Endothelial cell (in vitro differentiated cells): Measurements from ENCODE around the gene SVIL. TPM values are rescaled to one million over a fixed set of nuclear protein-coding genes. Genes with fewer than 3 reads are reported as not detected.

ENCODE experiments used
- DNase-seq: peaks from one replicate; pipeline ENCODE4 v3.0.0; 2021; ENCODE audit warnings: low spot score
- H3K27ac Mint-ChIP-seq: one replicate; pipeline ENCODE4 v1.8.0; 2021; ENCODE audit warnings: mixed read lengths, inconsistent platforms; ENCODE audit not compliant: unreplicated experiment
- H3K27me3 Mint-ChIP-seq: one replicate; pipeline ENCODE4 v1.8.0; 2021; ENCODE audit warnings: mild to moderate bottlenecking, moderate library complexity, mixed read lengths, inconsistent platforms; ENCODE audit not compliant: unreplicated experiment
- H3K36me3 Mint-ChIP-seq: one replicate; pipeline ENCODE4 v1.8.0; 2021; ENCODE audit warnings: mild to moderate bottlenecking, low read depth, mixed read lengths, inconsistent platforms; ENCODE audit not compliant: unreplicated experiment
- H3K4me1 Mint-ChIP-seq: one replicate; pipeline ENCODE4 v1.8.0; 2021; ENCODE audit warnings: mild to moderate bottlenecking, mixed read lengths, inconsistent platforms; ENCODE audit not compliant: unreplicated experiment
- H3K4me3 Mint-ChIP-seq: one replicate; pipeline ENCODE4 v1.8.0; 2021; ENCODE audit warnings: mild to moderate bottlenecking, mixed read lengths, inconsistent platforms; ENCODE audit not compliant: unreplicated experiment
- H3K9me3 Mint-ChIP-seq: one replicate; pipeline ENCODE4 v1.8.0; 2021; ENCODE audit warnings: mixed read lengths, inconsistent platforms; ENCODE audit not compliant: unreplicated experiment
- CTCF ChIP-seq: fragments of 200-600 bp; sonication (generic); IDR thresholded peaks from one replicate; pipeline ENCODE4 v1.5.0; 2021; ENCODE audit warnings: antibody characterized with exemption; ENCODE audit not compliant: unreplicated experiment
- total RNA-seq: library from RNA; stranded (reverse); fragmentation: NEBNext Ultra II Directional; extraction: Animal tissue kit (Norgen Biotek cat#: 25700); gene quantifications from one replicate; pipeline ENCODE4 v1.2.1, GENCODE V29; 2021; ENCODE audit not compliant: unreplicated experiment

Gene SVIL
- total RNA-seq, 1 donor from 2014 or later, result 125 TPM

DNA sequence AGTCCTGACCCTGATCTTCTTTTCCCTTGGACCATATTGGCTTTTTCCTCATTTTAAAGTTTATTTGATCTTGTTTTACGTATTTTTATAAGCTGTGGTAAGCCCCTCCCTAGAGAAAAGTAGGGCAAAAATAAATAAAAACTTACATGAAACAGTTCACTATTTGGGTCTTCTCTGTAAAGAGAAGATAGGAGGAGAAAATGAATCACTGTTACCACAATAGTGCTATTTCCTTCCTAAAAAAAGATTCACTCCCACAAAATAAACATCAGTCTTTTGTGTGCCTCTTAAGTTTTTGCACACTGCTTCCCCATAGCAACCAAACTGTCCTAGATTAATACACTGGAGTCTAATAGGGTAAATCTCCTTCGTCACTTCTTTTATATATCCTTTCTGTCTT, 1.4 kb upstream of the SVIL start:
- peaks cover 16% of the 10 kb centered on the region for H3K36me3 Mint-ChIP-seq
- peak overlapping the region; percentile 15 for H3K4me3 Mint-ChIP-seq
- TF ChIP-seq CTCF, result no peak
- no peak for DNase-seq
- peak overlapping the region; percentile 96 for H3K27ac Mint-ChIP-seq
- H3K4me1 Mint-ChIP-seq, result peaks cover 38% of the 10 kb centered on the region
- no peaks in the 10 kb centered on the region for H3K9me3 Mint-ChIP-seq
- H3K27me3 Mint-ChIP-seq, result peaks cover 6% of the 10 kb centered on the region

DNA sequence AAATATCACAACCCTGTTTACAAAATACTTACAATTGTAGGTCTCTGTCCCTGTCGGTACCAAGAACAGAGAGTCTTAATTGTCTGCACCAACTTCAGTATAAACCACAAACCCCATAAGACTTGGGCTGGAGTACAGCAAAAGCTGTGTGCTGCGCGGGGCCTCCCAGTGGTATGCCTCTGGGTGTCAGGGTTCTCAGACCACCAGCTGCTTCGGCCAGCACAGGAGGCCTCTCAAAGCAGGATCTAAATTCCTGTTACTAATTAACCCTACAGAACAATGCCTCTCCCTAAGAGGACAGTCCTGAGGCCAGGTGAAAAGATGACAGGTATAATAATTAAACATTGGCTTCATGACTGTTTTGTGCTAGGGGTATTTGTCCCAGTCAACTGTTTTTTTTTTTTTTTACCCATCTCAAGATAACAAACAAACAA, 957 bp upstream of the SVIL start:
- Mint-ChIP-seq H3K27ac (peak overlapping the region; percentile 96), H3K36me3 (peaks cover 15% of the 10 kb centered on the region), H3K9me3 (no peaks in the 10 kb centered on the region), H3K27me3 (peaks cover 6% of the 10 kb centered on the region), H3K4me1 (peaks cover 38% of the 10 kb centered on the region), H3K4me3 (peak overlapping the region; percentile 71)
- DNase-seq, result peak; percentile 35
- TF ChIP-seq CTCF, result no peak

DNA sequence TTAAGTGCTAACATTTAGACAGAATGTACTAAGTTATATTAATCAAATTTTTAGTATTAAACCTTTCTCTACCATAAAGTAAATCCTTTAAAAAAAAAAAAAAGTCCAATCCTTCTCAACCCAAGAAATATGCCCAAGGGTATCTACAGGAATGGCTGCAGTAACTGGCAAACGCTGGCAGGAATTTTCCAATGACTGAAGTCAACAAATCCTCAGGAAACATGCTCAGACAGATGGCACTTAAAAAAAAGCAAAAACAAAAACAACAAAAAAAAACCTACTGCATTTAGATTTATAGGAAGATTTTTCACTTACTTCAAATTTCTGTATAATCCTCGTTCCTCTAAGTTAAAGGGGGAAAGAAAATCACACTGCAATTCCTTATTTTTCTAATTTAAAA, 666 bp downstream of the SVIL start:
- peak overlapping the region; percentile 75 for H3K27ac Mint-ChIP-seq
- H3K4me3 Mint-ChIP-seq, result peak overlapping the region; percentile 67
- H3K4me1 Mint-ChIP-seq, result peaks cover 40% of the 10 kb centered on the region

GRCh38 chr10:29631049-29631339, 3.8 kb downstream of the SVIL start:
- Mint-ChIP-seq H3K4me1 (peaks cover 38% of the 10 kb centered on the region), H3K9me3 (no peaks in the 10 kb centered on the region), H3K4me3 (no peak overlapping the region), H3K27me3 (peaks cover 3% of the 10 kb centered on the region), H3K27ac (no peak overlapping the region), H3K36me3 (peaks cover 8% of the 10 kb centered on the region)
- DNase-seq, result no peak
- TF ChIP-seq CTCF, result no peak

More for the DNA sequence above, 666 bp downstream of the SVIL start:
- no peak for DNase-seq
- Mint-ChIP-seq H3K9me3 (no peaks in the 10 kb centered on the region), H3K36me3 (peaks cover 8% of the 10 kb centered on the region), H3K27me3 (peaks cover 3% of the 10 kb centered on the region)
- no peak for TF ChIP-seq CTCF

GRCh38 chr10:29630205-29631048, 4.3 kb downstream of the SVIL start:
- Mint-ChIP-seq H3K4me1 (peaks cover 32% of the 10 kb centered on the region), H3K27me3 (no peaks in the 10 kb centered on the region), H3K27ac (peak overlapping the region; percentile 14), H3K4me3 (peak overlapping the region; percentile 44), H3K9me3 (no peaks in the 10 kb centered on the region), H3K36me3 (peaks cover 12% of the 10 kb centered on the region)
- no peak for TF ChIP-seq CTCF
- no peak for DNase-seq
